ENCODE measurements around the gene HBM. TPM values are rescaled to one million over a fixed set of nuclear protein-coding genes. Genes with fewer than 3 reads are reported as not detected.
"Not testable (repeated sequence)": the region's sequence is repeated elsewhere in the genome, so short reads cannot be mapped to it uniquely, and the experiment has no call there.

The HBM gene
- total RNA-seq, 1 donor from 2014 or later = 1.2 TPM

- no peak for DNase-seq (ENCODE audit: low spot score)
- intact Hi-C loops (cut with DNase I) = no loop called here
These were observed 13.7 kb downstream of the HBM start for GRCh38 chr16:179211-180092.

- no peak for DNase-seq (ENCODE audit: low spot score)
- intact Hi-C loops (cut with DNase I) = no loop called here
These were observed 14.4 kb downstream of the HBM start, which contains the start of gene HBQ1 for GRCh38 chr16:180101-180675. HBQ1 (plus strand) TSS chr16:180459; CDS start chr16:180487, 28 bp downstream.

- DNase-seq (ENCODE audit: low spot score) = no peak
- intact Hi-C loops (cut with DNase I) = loop anchor here (1.0 kb wide), 1 partner anchor 74 kb away; no protein-coding TSS in a partner anchor
These were observed 15.1 kb downstream of the HBM start for GRCh38 chr16:180681-181564.

GRCh38 chr16:181565-182021, 15.8 kb downstream of the HBM start:
- DNase-seq (ENCODE audit: low spot score) = peak; percentile 91
- intact Hi-C loops (cut with DNase I) = loop anchor here (1.0 kb wide), 1 partner anchor 74 kb away; no protein-coding TSS in a partner anchor

- intact Hi-C loops (cut with DNase I) = no loop called here
- DNase-seq (ENCODE audit: low spot score) = no peak
These were observed 17.2 kb downstream of the HBM start for GRCh38 chr16:183005-183404.

GRCh38 chr16:185213-185612, 19.4 kb downstream of the HBM start:
- intact Hi-C loops (cut with DNase I) = no loop called here
- DNase-seq (ENCODE audit: low spot score) = no peak

- intact Hi-C loops (cut with DNase I) = no loop called here
These were observed 19.9 kb downstream of the HBM start for GRCh38 chr16:185691-186090.

GRCh38 chr16:187330-187729, 21.6 kb downstream of the HBM start:
- intact Hi-C loops (cut with DNase I) = no loop called here
- no peak for DNase-seq (ENCODE audit: low spot score)

More at GRCh38 chr16:185691-186090, 19.9 kb downstream of the HBM start:
- no peak for DNase-seq (ENCODE audit: low spot score)

GRCh38 chr16:188674-189073, 22.9 kb downstream of the HBM start:
- intact Hi-C loops (cut with DNase I) = no loop called here
- no peak for DNase-seq (ENCODE audit: low spot score)

- no peak for DNase-seq (ENCODE audit: low spot score)
- intact Hi-C loops (cut with DNase I) = no loop called here
These were observed 23.9 kb downstream of the HBM start for GRCh38 chr16:189604-190186.

- intact Hi-C loops (cut with DNase I) = no loop called here
- DNase-seq (ENCODE audit: low spot score) = no peak
These were observed 26.1 kb downstream of the HBM start for GRCh38 chr16:191831-192230.

GRCh38 chr16:192686-193085, 26.9 kb downstream of the HBM start:
- no peak for DNase-seq (ENCODE audit: low spot score)
- intact Hi-C loops (cut with DNase I) = no loop called here

- intact Hi-C loops (cut with DNase I) = no loop called here
- DNase-seq (ENCODE audit: low spot score) = no peak
These were observed 27.7 kb downstream of the HBM start for GRCh38 chr16:193441-193840.

- DNase-seq (ENCODE audit: low spot score) = no peak
- intact Hi-C loops (cut with DNase I) = no loop called here
These were observed 28.7 kb downstream of the HBM start for GRCh38 chr16:194516-194915.

GRCh38 chr16:200388-200787, 34.6 kb downstream of the HBM start:
- intact Hi-C loops (cut with DNase I) = no loop called here
- DNase-seq (ENCODE audit: low spot score) = no peak

GRCh38 chr16:203246-203645, 37.5 kb downstream of the HBM start:
- intact Hi-C loops (cut with DNase I) = no loop called here
- DNase-seq (ENCODE audit: low spot score) = no peak

- intact Hi-C loops (cut with DNase I); DNase-seq (ENCODE audit: low spot score): not testable (repeated sequence)
These were observed 38.3 kb downstream of the HBM start for GRCh38 chr16:204046-204445.

- intact Hi-C loops (cut with DNase I); DNase-seq (ENCODE audit: low spot score): not testable (repeated sequence)
These were observed 43.6 kb downstream of the HBM start for GRCh38 chr16:209359-209758.

GRCh38 chr16:211631-212180, 45.9 kb downstream of the HBM start:
- intact Hi-C loops (cut with DNase I); DNase-seq (ENCODE audit: low spot score): not testable (repeated sequence)
